ENCODE measurements around the gene PLEKHF1.
"Not testable (repeated sequence)": the region's sequence is repeated elsewhere in the genome, so short reads cannot be mapped to it uniquely, and the experiment has no call there.

The PLEKHF1 gene

DNA sequence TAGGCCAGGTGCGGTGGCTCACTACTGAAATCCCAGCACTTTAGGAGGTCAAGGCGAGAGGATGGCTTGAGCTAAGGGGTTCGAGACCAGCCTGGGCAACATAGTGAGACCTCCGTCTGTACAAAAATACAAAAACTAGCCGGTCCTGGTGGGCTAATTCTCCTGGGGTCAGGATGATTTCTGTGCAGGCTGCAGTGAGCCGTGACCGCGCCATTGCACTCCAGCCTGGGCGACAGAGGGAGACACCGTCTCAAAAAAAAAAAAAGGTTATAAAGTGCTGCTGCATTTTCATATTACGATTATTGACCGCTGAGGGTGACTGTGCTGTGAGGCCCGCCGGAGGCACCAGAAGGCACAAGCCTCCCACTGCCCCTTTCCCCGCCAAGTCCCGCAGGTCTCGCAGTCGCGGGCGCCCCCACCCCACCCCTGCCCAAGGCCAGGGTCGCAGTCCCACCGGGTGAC is 477 bp upstream of the PLEKHF1 start:
- no peak for DNase-seq (ENCODE audit: low spot score)

GRCh38 chr19:29665826-29666577 is 741 bp downstream of the PLEKHF1 start:
- DNase-seq (ENCODE audit: low spot score) = peak; percentile 66

- peak; percentile 81 for DNase-seq (ENCODE audit: low spot score)
Measured at GRCh38 chr19:29666578-29667386, 1.5 kb downstream of the PLEKHF1 start.

DNA sequence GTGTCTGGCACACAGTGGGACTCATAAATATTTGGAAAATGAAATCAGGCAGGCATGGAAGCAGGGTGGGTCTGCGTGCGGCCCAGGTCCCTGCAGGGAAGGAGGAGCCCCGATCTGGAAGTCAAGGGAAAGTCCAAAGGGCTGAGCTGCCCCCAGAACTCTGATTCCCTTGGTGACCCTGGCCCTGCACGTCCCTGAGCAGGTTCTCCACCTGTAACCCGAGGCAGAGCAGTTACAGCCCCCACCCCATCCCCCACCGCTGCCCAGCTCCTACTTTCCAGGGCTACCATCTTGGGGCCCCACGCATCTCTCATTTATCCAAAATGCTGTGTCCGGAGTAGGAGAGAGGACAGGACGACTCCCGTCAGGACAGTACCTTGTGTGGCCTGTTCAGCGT is 2.1 kb downstream of the PLEKHF1 start:
- DNase-seq (ENCODE audit: low spot score) = no peak

DNA sequence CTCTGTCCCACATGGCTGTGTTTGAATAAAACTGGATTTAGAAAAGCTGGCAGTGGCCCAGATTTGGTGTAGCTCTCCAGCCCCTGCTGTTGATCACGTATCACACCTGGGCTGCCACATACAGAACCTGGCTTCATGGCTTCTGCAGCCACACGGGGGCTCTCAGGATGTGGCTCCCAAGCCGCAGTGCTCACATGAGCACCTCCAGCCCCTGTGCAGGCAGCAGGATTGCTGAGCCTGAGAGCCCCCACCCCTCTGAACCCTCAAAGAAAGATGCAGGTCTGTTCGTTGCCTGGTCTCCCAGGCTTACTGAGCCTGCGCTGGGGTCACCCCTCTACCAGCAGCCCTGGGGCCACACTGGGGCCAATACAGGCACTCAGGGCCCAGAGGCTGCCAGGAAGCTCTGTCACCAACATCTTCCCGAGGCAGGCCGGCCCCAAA is 2.7 kb downstream of the PLEKHF1 start:
- no peak for DNase-seq (ENCODE audit: low spot score)

- no peak for DNase-seq (ENCODE audit: low spot score)
Measured at GRCh38 chr19:29668746-29669609, 3.7 kb downstream of the PLEKHF1 start.

GRCh38 chr19:29670255-29670654 is 5.0 kb downstream of the PLEKHF1 start:
- no peak for DNase-seq (ENCODE audit: low spot score)

DNA sequence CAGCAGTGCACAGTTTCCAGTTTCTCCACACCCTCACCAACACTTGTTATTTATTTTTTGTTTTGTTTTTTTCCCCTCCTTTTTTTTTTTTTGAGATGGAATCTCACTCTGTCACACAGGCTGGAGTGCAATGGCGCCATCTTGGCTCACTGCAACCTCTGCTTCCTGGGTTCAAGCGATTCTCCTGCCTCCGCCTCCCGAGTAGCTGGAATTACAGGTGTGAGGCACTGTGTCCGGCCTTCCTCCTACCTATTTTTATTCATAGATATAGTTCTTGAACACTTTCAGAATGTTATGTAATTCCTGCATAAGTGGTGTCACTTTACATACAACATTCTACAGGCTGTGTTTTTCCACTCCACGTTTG is 5.7 kb downstream of the PLEKHF1 start:
- DNase-seq (ENCODE audit: low spot score) = not testable (repeated sequence)

DNA sequence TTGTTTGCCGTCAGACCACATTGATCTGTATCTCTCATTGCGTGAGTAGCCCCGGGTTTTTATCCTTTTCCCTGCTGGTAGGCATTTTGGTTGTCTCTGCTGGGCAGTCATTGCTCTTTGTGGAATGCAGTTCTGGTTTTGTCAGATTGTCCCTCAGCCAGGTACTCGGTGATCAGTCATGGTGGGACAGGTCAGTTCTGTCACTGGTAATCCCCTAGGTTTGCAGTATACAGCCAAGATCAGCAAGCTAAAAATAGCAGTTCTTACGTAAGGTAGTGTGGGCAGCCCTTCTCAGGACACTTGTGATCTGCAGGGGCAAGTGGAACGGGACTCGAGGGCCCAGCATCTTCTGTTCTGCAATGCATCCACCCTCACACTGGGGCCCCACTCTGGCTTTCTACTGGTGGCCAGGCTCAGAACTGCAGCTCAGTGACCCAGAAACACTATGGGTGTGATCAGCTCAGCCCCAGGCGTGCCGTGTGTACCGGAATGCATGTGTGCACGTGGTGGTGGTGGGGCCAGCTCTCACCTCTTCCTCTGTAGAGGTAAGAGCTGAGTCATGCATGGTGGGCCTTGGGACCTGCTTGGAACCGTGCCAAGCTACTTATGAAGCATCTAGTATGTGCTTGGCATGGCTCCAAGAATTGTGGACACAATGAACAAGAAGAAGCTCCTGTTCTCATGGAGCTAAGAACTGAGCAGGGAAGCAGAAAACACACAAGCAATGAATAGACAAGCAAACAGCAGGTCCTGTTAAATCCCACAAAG is 6.3 kb downstream of the PLEKHF1 start:
- DNase-seq (ENCODE audit: low spot score) = no peak

DNA sequence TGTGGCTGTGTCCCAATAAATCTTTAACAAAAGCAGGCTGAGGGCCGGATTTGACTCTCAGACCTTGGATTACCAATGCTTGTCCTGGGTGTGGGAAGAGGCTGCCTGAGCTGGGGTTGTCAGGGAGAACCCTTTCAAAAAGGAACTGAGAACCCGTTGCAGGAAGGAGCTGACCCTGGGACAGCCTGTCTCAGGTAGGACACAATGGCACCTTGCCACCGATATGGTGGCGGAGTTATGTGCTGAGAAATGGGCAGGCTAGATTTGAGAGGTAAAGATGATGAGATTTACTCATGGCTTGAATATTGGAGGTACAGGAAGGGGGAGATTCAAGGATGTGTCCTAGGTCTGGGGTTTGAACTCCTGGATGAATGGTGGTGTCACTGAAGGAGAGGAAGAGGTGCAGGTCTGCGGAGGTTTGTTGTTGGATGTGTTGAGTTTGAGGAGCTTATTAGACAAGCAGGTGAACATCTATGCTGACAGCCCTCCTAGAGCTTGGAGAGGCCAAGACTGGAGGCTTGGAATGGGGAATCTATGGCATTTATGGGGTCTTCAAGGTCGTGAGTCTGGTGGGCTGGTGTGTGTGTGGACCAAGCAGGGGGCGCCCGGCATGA is 7.2 kb downstream of the PLEKHF1 start:
- no peak for DNase-seq (ENCODE audit: low spot score)

DNA sequence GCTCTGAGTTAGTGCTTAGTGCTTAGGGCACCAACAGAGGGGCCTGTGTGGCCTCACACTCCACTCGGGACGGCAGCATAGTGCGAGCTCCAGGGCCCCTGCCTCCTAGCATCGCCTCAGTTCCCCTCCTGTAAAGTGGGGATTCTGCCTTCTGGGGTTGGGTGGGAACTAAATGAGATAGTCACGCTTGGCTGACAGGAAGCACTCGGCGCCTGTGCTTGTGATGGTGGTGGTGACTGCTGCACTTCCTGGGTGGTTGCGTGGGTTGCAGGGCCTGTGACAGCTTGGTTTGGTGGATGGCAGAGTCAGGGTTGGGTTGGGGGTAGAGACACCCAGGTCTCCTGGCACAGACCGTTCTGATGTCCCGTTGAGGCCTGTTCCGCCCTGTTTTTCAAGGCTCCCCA is 7.7 kb downstream of the PLEKHF1 start:
- DNase-seq (ENCODE audit: low spot score) = no peak

DNA sequence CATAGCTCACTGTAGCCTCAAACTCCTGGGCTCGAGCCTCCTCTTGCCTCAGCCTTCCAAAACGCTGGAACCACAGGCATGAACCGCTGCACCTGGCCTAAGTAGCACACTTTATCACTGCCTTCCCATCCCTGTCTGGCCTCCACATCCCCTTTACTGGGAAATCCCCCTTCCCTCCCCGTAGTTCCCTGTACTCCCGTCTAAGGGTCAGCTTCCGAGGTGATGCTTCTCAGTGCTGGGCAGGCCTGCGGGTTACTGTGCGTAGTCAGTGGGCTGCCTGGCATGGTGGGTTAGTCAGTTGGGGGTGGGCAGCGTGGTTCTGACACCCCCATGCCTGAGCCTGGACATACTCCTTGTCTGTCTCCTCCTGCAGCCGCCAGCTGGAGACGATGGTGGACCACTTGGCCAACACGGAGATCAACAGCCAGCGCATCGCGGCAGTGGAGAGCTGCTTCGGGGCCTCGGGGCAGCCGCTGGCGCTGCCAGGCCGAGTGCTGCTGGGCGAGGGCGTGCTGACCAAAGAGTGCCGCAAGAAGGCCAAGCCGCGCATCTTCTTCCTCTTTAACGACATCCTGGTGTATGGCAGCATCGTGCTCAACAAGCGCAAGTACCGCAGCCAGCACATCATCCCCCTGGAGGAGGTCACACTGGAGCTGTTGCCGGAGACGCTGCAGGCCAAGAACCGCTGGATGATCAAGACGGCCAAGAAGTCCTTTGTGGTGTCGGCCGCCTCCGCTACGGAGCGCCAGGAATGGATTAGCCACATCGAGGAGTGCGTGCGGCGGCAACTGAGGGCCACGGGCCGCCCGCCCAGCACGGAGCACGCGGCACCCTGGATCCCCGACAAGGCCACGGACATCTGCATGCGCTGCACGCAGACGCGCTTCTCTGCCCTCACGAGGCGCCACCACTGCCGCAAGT is 8.4 kb downstream of the PLEKHF1 start:
- DNase-seq (ENCODE audit: low spot score) = no peak

DNA sequence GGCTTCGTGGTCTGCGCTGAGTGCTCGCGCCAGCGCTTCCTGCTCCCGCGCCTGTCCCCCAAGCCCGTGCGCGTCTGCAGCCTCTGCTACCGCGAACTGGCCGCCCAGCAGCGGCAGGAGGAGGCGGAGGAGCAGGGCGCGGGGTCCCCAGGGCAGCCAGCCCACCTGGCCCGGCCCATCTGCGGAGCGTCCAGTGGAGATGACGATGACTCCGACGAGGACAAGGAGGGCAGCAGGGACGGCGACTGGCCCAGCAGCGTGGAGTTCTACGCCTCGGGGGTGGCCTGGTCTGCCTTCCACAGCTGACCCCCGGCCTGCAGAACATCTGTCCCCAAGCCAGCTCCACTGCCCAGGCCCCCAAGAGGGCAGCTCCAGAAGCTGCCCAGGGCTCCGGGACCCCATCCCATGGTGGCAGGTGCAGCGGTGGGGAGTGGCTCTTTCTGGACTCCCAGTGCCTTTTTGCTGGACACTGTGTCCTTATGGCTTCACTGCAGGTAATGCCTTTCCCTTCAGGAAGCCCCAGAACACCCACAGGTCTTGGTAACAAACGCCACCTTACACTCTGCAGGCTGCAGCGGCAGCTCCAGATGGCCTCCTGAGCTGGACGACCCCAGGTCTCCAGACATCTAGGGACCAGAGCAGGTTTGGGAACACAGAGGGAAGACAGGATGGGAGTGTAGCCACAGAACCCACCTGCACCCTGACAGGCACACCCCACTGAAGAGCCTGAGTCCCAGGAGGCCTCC is 9.3 kb downstream of the PLEKHF1 start:
- no peak for DNase-seq (ENCODE audit: low spot score)

DNA sequence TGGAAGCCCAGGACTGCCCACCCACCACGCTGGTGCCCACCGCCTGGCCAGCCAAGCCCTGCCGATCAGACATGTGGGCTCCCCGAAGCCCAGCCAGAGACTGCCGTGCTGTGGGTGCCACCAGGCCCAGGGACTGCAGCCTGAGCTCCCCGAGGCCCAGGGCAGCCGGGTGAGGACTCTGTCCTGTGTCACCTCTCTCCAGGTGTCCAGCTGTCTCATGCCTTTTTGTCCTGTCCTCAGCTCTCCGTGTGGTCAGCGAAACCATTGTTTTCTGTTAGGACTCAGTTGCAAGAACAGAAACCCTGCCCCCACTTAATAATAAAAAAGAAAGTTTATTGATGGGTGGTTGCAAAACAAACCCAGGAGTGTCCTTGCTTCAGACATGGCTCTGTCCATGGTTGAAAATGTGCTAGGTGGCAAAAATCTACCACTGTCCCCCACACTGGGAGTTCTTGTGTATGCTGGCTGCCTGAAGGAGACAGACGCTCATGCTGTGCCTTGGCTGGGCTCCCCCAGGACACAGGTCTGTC is 9.9 kb downstream of the PLEKHF1 start:
- no peak for DNase-seq (ENCODE audit: low spot score)

DNA sequence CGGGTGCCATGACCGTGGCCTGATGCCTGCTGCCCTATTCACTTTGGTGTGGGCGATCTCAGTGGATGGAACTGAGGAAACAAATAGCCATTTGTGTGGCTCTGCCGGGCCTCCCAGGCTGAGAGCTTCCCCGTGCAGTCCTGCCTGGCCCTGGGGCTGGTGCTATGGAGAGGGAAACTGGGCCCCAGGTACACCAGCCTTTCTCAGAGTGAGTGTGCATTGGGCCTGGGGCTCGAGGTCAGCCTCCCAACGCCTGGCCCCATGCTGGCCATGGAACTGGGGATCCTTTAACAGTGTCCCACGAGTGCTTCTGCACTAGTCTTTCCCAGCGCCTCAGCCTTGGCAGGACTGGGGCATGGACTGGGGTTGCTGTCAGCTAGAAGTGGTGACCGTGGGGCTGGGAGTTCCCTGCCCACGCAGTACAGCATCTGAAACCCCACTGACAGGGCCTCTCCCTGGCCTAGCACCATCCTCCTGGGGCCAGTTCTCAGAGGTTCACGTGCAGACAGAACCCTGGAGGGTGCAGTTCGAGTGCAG is 10.5 kb downstream of the PLEKHF1 start:
- DNase-seq (ENCODE audit: low spot score) = no peak

GRCh38 chr19:29676586-29676985 is 11.3 kb downstream of the PLEKHF1 start:
- no peak for DNase-seq (ENCODE audit: low spot score)

GRCh38 chr19:29677001-29677817 is 11.9 kb downstream of the PLEKHF1 start:
- no peak for DNase-seq (ENCODE audit: low spot score)
